OCI-LY7 (cell line): ENCODE measurements around the gene RARG.

Experiments used
- CTCF ChIP-seq: fragments of 200-600 bp; sonication (generic); conservative IDR thresholded peaks from 2 replicates; pipeline ENCODE4 v1.5.1; 2014; ENCODE audit warnings: mild to moderate bottlenecking, antibody characterized with exemption, low read length, moderate library complexity, mixed read lengths
- EZH2phosphoT487 ChIP-seq: fragments of 200-600 bp; sonication (generic); IDR thresholded peaks from 2 replicates; pipeline ENCODE4 v1.6.1; 2018; ENCODE audit warnings: low read depth, borderline replicate concordance, mild to moderate bottlenecking, mixed run types, antibody characterized with exemption, low read length, moderate library complexity, mixed read lengths

- TF ChIP-seq CTCF (peak; percentile 81), EZH2phosphoT487 (no peak)
These were observed 41.8 kb downstream of the RARG start for GRCh38 chr12:53190108-53190729.
